OCI-LY3 (cell line): ENCODE measurements around the gene AMELX.
A peak's percentile ranks its signal among the peaks of the same experiment; 100 is the strongest.

Source experiments
- H2AFZ ChIP-seq: fragments of 200-600, 300-600 bp; shearing (Covaris generic); 2 replicates; pipeline ENCODE4 v1.6.0; 2014; ENCODE audit warnings: antibody characterized with exemption, low read depth, low read length
- H3K27ac ChIP-seq: fragments of 200-600, 300-600 bp; sonication (generic); 2 replicates; pipeline ENCODE4 v1.5.1; 2014; ENCODE audit warnings: mild to moderate bottlenecking, low read length, moderate library complexity, mixed read lengths
- H3K27me3 ChIP-seq: fragments of 200-600, 300-600 bp; sonication (generic); 2 replicates; pipeline ENCODE4 v1.6.1; 2014; ENCODE audit warnings: low read depth, low read length, mixed read lengths
- H3K36me3 ChIP-seq: fragments of 200-600, 300-600 bp; sonication (generic); replicated peaks from 2 replicates; pipeline ENCODE3; 2014; ENCODE audit warnings: low read depth, low read length, mixed read lengths
- H3K4me1 ChIP-seq: fragments of 300-600, 200-600 bp; sonication (generic); 2 replicates; pipeline ENCODE4 v1.6.1; 2014; ENCODE audit warnings: low read length, mixed read lengths
- H3K4me2 ChIP-seq: fragments of 200-600, 300-600 bp; sonication (generic); 2 replicates; pipeline ENCODE4 v1.6.1; 2014; ENCODE audit warnings: low read length, mixed read lengths
- H3K4me3 ChIP-seq: fragments of 300-600, 200-600 bp; sonication (generic); 2 replicates; pipeline ENCODE4 v1.5.1; 2014; ENCODE audit warnings: antibody characterized with exemption, mild to moderate bottlenecking, low read length, moderate library complexity
- H3K79me2 ChIP-seq: fragments of 300-600, 200-600 bp; shearing (Covaris generic); 2 replicates; pipeline ENCODE4 v1.6.1; 2014; ENCODE audit warnings: mild to moderate bottlenecking, low read length, mixed read lengths
- H3K9ac ChIP-seq: fragments of 300-600, 200-600 bp; shearing (Covaris generic); 2 replicates; pipeline ENCODE4 v1.6.0; 2014; ENCODE audit warnings: mild to moderate bottlenecking, low read length, moderate library complexity
- H3K9me3 ChIP-seq: fragments of 200-600, 300-600 bp; shearing (Covaris generic); 2 replicates; pipeline ENCODE4 v1.6.1; 2014; ENCODE audit warnings: low read length, mixed read lengths; ENCODE audit not compliant: insufficient read depth
- H4K20me1 ChIP-seq: fragments of 200-600, 300-600 bp; sonication (generic); 2 replicates; pipeline ENCODE4 v1.6.1; 2016; ENCODE audit warnings: low read length, mixed read lengths; ENCODE audit not compliant: insufficient read depth
- EZH2phosphoT487 ChIP-seq: fragments of 200-600 bp; shearing (Covaris generic); IDR thresholded peaks from 2 replicates; pipeline ENCODE4 v1.6.1; 2018; ENCODE audit warnings: antibody characterized with exemption, mixed run types, low read depth
- TF ChIP-seq, protein P1 (sequence below): fragments of 200-600, 300-600 bp; sonication (generic); IDR thresholded peaks from 2 replicates; pipeline ENCODE4 v1.5.1; 2014; ENCODE audit warnings: antibody characterized with exemption, low read length, low read depth

Gene AMELX

DNA sequence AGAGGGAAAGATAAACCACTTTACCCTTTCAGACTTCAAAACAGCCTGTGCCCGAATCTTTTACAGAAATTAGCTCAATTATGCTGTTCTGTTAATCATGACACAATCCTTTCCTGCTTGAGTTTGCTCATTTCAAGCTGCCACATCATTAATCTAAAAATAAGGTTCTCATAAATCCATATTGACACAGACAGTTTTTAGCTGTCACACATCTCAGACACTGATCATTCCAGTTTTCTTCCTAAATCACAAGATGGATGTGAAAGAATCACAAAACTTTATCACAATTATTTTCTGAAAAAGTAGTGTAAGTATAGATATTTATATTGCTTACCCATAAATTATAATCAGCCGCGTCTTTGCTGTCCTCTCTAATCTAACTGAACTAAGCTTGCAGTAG, 27.9 kb upstream of the AMELX start:
- no peaks in the 10 kb centered on the region for H3K79me2 ChIP-seq
- peak overlapping the region; percentile 60; the same call in 1 of the 2 replicates for H2AFZ ChIP-seq
- H3K4me3 ChIP-seq = peak overlapping the region; percentile 20
- H3K27me3 ChIP-seq = no peaks in the 10 kb centered on the region
- no peaks in the 10 kb centered on the region for H4K20me1 ChIP-seq
- no peak for TF ChIP-seq EZH2phosphoT487
- TF ChIP-seq, protein P1, sequence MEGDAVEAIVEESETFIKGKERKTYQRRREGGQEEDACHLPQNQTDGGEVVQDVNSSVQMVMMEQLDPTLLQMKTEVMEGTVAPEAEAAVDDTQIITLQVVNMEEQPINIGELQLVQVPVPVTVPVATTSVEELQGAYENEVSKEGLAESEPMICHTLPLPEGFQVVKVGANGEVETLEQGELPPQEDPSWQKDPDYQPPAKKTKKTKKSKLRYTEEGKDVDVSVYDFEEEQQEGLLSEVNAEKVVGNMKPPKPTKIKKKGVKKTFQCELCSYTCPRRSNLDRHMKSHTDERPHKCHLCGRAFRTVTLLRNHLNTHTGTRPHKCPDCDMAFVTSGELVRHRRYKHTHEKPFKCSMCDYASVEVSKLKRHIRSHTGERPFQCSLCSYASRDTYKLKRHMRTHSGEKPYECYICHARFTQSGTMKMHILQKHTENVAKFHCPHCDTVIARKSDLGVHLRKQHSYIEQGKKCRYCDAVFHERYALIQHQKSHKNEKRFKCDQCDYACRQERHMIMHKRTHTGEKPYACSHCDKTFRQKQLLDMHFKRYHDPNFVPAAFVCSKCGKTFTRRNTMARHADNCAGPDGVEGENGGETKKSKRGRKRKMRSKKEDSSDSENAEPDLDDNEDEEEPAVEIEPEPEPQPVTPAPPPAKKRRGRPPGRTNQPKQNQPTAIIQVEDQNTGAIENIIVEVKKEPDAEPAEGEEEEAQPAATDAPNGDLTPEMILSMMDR = no peak
- H3K27ac ChIP-seq = no peak overlapping the region
- peak overlapping the region; percentile 52 for H3K4me2 ChIP-seq
- H3K36me3 ChIP-seq = no peaks in the 10 kb centered on the region
- peaks cover 16% of the 10 kb centered on the region for H3K4me1 ChIP-seq
- H3K9ac ChIP-seq = no peak overlapping the region
- no peaks in the 10 kb centered on the region for H3K9me3 ChIP-seq

DNA sequence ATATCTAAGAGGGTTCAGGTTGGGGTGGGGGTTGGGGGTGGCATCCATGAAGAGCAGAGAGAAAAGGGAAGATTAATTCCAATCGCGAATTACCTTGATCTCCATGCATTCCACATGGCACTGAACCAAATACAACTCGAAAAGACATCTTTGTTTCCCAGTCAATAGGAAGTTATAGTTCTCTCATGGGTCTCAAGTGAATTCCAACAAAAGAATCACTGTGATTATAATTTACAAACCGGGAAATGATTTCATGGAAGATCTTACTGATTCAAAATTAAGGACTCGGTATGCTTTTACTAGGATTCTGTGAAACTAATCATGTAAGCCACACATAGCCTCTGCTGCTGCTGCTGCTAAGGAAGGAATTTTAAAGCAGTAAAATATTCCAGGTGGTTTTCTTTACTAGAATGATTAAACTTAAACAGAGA, 26.6 kb upstream of the AMELX start:
- H3K36me3 ChIP-seq = no peaks in the 10 kb centered on the region
- no peaks in the 10 kb centered on the region for H3K9me3 ChIP-seq
- TF ChIP-seq EZH2phosphoT487 = no peak
- TF ChIP-seq, protein P1 = no peak
- no peak overlapping the region for H2AFZ ChIP-seq
- no peaks in the 10 kb centered on the region for H3K27me3 ChIP-seq
- H3K4me3 ChIP-seq = no peak overlapping the region
- no peaks in the 10 kb centered on the region for H4K20me1 ChIP-seq
- peaks cover 16% of the 10 kb centered on the region for H3K4me1 ChIP-seq
- H3K4me2 ChIP-seq = no peak overlapping the region
- H3K9ac ChIP-seq = no peak overlapping the region
- no peak overlapping the region for H3K27ac ChIP-seq
- H3K79me2 ChIP-seq = no peaks in the 10 kb centered on the region

DNA sequence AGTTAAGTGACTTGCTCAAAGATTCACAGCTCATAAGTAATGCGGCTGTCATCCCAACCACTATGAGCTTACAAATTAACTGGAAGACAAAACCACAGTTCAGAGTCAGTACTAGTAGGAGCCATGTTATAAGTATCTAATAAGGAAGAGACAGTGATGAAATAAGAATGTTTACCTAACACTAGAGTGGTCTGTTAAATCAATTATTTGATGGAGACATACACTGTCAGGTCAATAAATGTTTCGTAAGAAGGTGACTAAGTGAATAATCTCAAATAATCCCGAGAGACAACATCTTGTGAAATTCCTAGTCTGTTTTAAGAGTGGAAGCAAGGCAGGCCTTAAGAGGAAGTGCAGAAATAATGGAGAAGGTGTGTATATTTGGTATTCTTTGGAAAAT, 25.8 kb upstream of the AMELX start:
- H3K9me3 ChIP-seq = no peaks in the 10 kb centered on the region
- no peak overlapping the region for H3K4me2 ChIP-seq
- no peaks in the 10 kb centered on the region for H3K79me2 ChIP-seq
- H3K4me1 ChIP-seq = peaks cover 16% of the 10 kb centered on the region
- H3K36me3 ChIP-seq = no peaks in the 10 kb centered on the region
- TF ChIP-seq EZH2phosphoT487 = no peak
- TF ChIP-seq, protein P1 = no peak
- no peak overlapping the region for H2AFZ ChIP-seq
- no peaks in the 10 kb centered on the region for H4K20me1 ChIP-seq
- no peak overlapping the region for H3K27ac ChIP-seq
- no peak overlapping the region for H3K9ac ChIP-seq
- H3K4me3 ChIP-seq = no peak overlapping the region
- H3K27me3 ChIP-seq = no peaks in the 10 kb centered on the region

DNA sequence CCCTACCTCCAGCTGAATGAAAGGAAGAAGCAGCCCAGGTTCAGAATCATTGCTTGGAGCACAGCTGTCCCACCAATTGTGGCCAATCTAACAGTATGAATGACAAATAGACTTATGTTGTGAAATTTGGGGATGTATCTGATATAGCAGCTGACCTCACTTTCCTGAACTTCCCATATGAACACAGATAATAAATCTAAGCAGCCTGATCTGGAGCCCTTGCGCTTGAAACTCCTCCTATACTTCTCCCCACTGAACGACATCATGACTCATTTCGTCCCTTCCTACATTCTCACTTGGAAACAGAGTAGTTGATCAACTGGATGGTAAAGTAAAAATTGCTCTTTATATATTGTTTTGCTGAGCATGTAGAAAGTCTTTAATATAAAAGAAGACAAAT, 24.2 kb upstream of the AMELX start:
- no peaks in the 10 kb centered on the region for H4K20me1 ChIP-seq
- no peak for TF ChIP-seq EZH2phosphoT487
- no peaks in the 10 kb centered on the region for H3K27me3 ChIP-seq
- no peaks in the 10 kb centered on the region for H3K36me3 ChIP-seq
- no peak overlapping the region for H2AFZ ChIP-seq
- no peak overlapping the region for H3K9ac ChIP-seq
- H3K9me3 ChIP-seq = no peaks in the 10 kb centered on the region
- H3K4me3 ChIP-seq = no peak overlapping the region
- H3K4me1 ChIP-seq = peaks cover 16% of the 10 kb centered on the region
- H3K79me2 ChIP-seq = no peaks in the 10 kb centered on the region
- no peak overlapping the region for H3K4me2 ChIP-seq
- no peak overlapping the region for H3K27ac ChIP-seq

DNA sequence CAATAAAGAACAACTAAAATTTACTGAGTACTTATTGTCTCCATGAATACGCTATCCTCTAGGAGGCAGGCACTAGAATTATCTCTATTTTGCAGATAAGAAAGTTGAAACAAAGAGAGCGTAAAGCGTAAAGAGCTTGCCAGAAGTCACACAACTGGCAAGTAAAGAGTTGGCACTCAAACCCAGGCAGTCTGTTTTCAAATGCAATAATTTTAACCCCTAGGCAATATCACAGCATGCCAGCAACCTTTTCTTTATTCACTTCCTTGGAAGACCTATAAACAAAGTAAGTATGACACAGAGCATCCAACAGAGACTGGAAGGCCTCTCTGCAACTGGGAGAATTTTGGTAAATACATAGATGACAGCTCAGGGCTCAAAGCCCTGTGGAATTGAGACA, 23.2 kb upstream of the AMELX start:
- Histone ChIP-seq H4K20me1 (no peaks in the 10 kb centered on the region), H3K79me2 (no peaks in the 10 kb centered on the region), H3K27ac (no peak overlapping the region), H3K4me3 (no peak overlapping the region), H3K4me1 (peaks cover 8% of the 10 kb centered on the region), H3K9me3 (no peaks in the 10 kb centered on the region), H3K9ac (no peak overlapping the region), H2AFZ (no peak overlapping the region), H3K27me3 (no peaks in the 10 kb centered on the region), H3K4me2 (no peak overlapping the region), H3K36me3 (no peaks in the 10 kb centered on the region)
- no peak for TF ChIP-seq EZH2phosphoT487
- TF ChIP-seq, protein P1 = no peak
